HFF-Myc (cell line): ENCODE data around the gene WDR27.
"Not testable (repeated sequence)": the region's sequence is repeated elsewhere in the genome, so short reads cannot be mapped to it uniquely, and the experiment has no call there.

Experiments used
- DNase-seq: peaks from one replicate; pipeline ENCODE4 v3.0.0-alpha.2; 2011; ENCODE audit warnings: low read depth; ENCODE audit errors: extremely low read depth
- H3K4me3 ChIP-seq: replicated peaks from 2 replicates; pipeline ENCODE4 v1.5.1; 2011; ENCODE audit warnings: low read depth, mild to moderate bottlenecking, control low read depth, low read length
- TF ChIP-seq, protein P1 (sequence below): IDR thresholded peaks from 2 replicates; pipeline ENCODE4 v1.5.1; 2012; ENCODE audit warnings: mild to moderate bottlenecking, low read depth, low read length, control low read depth; ENCODE audit errors: missing control alignments

Gene WDR27

DNA sequence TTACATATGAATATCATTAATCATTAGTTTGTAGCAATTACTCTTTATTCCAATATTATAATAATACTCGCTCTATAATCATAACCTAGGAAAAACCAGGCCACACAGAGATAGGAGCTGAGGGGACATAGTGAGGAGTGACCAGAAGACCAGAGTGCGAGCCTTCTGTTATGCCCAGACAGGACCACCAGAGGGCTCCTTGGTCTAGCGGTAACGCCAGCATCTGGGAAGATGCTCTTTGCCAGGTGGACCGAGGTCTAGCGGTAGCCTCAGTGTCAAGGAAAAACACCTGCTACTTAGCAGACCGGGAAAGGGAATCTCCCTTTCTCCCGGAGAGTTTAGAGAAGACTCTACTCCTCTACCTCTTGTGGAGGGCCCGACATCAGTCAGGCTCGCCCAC, 4.7 kb downstream of the WDR27 start:
- DNase-seq, H3K4me3 ChIP-seq: not testable (repeated sequence)
- TF ChIP-seq, protein P1, sequence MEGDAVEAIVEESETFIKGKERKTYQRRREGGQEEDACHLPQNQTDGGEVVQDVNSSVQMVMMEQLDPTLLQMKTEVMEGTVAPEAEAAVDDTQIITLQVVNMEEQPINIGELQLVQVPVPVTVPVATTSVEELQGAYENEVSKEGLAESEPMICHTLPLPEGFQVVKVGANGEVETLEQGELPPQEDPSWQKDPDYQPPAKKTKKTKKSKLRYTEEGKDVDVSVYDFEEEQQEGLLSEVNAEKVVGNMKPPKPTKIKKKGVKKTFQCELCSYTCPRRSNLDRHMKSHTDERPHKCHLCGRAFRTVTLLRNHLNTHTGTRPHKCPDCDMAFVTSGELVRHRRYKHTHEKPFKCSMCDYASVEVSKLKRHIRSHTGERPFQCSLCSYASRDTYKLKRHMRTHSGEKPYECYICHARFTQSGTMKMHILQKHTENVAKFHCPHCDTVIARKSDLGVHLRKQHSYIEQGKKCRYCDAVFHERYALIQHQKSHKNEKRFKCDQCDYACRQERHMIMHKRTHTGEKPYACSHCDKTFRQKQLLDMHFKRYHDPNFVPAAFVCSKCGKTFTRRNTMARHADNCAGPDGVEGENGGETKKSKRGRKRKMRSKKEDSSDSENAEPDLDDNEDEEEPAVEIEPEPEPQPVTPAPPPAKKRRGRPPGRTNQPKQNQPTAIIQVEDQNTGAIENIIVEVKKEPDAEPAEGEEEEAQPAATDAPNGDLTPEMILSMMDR, result peak; percentile 47

DNA sequence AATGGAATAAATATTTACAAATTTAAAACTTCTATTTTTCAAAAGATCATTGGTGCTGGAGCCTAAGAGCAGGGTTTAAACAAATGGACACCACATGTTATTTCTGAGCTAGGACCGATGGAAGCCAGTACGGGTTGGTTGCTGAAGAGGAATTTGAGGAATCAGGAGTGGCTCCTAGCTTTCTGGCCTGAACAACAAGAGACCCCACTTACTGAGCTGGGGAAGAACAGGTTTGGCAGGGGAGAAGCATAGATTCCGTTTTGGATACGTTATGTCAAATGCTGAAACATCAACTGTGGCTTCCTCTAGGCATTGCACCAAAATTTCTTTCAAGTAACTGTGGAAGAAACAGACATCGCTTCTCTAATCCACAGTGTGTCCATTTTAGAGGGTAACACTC, 6.7 kb downstream of the WDR27 start:
- no peak overlapping the region for H3K4me3 ChIP-seq
- TF ChIP-seq, protein P1, result no peak
- no peak for DNase-seq

DNA sequence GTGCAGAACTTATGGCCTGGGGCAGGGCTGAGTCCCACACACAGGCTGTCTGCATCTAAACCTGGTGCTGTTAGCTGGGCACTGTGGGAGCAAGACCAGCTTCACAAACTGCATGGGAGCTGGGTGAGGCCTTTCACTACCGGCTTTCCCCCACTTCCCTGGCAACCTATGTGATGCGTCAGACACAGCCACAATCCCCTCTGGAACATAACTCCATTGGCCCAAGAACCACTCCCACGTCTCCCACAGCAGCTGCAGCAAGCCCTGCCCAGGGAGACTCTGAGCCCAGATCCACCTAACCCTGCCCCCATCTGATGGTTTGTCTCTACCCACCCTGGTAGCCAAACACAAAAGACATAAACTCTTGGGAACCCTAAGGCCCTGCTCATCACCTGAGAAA, 9.3 kb downstream of the WDR27 start:
- DNase-seq, result no peak
- H3K4me3 ChIP-seq, result no peak overlapping the region
- TF ChIP-seq, protein P1, result no peak

DNA sequence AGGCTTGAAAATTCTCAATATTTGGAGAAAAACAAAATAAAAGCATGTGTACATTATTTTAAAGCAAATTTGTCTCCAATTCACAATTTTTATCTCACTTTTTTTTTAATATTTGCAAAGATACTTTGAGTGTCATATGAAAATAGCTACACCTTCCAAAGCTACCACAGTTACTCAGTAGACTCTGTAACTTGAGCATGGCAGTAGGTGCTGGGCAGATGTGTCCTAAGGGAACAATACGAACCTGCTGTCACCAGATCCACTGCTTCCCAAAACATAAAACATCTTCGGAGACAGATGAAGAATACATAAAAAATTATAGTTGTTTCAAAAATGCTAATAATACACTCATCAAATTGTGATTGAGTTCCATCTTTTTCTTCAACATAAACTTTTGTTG, 10.6 kb downstream of the WDR27 start:
- TF ChIP-seq, protein P1, result no peak
- H3K4me3 ChIP-seq, result no peak overlapping the region
- no peak for DNase-seq

DNA sequence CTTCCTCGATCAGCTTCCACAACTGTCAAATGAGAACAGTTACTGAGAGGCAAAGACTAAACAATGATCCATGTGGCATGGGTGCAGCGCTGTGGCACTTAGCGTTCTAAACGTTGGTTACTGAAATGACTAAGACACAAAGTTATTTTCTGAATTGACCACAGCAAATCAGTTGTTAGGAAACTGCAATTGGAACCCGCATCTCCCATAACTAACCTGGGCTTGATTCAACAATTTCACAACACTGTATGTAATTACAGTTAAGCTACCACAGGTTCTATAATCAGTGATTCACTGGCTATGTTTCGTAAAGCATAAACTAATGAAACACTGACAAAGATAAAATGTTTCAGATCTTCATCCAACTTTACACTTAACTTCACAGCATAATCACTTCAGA, 12.5 kb downstream of the WDR27 start:
- H3K4me3 ChIP-seq, result no peak overlapping the region
- DNase-seq, result no peak
- TF ChIP-seq, protein P1, result no peak

DNA sequence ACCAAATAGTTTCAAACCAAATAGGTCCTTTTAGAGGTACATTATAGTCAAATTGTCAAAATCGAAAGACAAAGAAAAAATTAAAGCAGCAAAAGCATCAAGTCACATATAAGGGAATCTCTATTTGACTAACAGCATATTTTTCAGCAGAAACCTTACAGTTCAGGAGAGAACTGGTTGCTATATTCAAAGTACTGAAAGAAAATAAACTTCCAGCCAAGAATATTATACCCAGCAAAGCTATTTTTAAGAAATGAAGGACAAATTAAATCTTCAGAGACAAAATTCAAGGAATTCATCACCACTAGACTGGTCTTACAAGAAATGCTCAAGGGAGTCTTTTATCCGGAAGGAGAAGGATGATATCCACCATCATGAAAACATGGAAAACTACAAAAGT, 16.0 kb downstream of the WDR27 start:
- TF ChIP-seq, protein P1, result no peak
- H3K4me3 ChIP-seq, result no peak overlapping the region
- DNase-seq, result no peak

DNA sequence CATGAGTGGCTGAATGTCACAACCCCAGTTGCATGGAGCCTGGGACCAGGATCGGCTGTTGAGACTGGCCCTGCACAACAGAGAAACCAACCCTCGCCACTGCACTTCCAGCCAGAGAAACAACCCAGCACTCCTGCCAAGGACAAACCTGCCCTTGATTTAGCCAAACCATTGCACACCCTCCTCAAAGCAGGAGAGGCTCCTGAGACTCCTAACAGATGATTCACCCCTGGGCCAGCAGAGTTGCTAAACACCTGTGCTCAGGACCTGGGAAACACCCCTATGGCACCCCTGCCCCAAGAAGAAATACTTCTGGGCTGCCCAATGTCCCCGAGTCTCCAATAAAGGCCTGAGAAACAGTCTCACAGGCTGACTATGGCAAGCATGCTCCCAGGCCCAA, 17.8 kb downstream of the WDR27 start:
- TF ChIP-seq, protein P1, result no peak
- no peak overlapping the region for H3K4me3 ChIP-seq
- DNase-seq, result no peak
